Loucy (cell line): ENCODE results near the gene SSTR3.

Experiments used
- EZH2phosphoT487 ChIP-seq: fragments of 200-600 bp; IDR thresholded peaks from 2 replicates; pipeline ENCODE4 v1.6.1; 2018; ENCODE audit warnings: antibody characterized with exemption, mild to moderate bottlenecking, moderate library complexity, borderline replicate concordance
- TF ChIP-seq, protein P1 (sequence below): fragments of 200-600 bp; sonication (generic); conservative IDR thresholded peaks from 2 replicates; pipeline ENCODE4 v1.5.1; 2014; ENCODE audit warnings: mild to moderate bottlenecking, antibody characterized with exemption, low read length

DNA sequence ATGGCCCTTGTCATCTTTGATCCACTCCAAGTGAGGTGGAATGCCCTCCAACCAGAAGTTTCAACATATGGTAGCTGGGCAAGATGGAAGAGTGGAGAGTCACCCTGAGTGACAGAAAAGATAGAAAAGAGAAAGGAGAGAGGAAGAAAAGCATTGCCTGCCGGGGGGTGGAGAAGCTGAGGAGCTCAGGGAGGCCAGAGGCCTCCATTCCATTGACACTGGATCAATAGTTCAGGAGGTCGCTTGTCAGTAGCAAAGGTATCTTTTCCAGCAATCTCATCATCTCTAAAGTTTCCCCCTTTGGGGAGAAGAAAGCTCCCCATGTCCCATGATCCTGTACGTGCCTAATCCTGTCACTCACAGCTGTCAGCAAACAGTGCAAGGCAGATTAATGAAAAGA lies 17.5 kb downstream of the SSTR3 start:
- TF ChIP-seq, protein P1, sequence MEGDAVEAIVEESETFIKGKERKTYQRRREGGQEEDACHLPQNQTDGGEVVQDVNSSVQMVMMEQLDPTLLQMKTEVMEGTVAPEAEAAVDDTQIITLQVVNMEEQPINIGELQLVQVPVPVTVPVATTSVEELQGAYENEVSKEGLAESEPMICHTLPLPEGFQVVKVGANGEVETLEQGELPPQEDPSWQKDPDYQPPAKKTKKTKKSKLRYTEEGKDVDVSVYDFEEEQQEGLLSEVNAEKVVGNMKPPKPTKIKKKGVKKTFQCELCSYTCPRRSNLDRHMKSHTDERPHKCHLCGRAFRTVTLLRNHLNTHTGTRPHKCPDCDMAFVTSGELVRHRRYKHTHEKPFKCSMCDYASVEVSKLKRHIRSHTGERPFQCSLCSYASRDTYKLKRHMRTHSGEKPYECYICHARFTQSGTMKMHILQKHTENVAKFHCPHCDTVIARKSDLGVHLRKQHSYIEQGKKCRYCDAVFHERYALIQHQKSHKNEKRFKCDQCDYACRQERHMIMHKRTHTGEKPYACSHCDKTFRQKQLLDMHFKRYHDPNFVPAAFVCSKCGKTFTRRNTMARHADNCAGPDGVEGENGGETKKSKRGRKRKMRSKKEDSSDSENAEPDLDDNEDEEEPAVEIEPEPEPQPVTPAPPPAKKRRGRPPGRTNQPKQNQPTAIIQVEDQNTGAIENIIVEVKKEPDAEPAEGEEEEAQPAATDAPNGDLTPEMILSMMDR = no peak
- TF ChIP-seq EZH2phosphoT487 = no peak
